ENCODE results near the gene TPM1. TPM values are rescaled to one million over a fixed set of nuclear protein-coding genes. Genes with fewer than 3 reads are reported as not detected.

TPM1 gene
- total RNA-seq, 1 experiment from 2014 or later, result 22.5 TPM

DNA sequence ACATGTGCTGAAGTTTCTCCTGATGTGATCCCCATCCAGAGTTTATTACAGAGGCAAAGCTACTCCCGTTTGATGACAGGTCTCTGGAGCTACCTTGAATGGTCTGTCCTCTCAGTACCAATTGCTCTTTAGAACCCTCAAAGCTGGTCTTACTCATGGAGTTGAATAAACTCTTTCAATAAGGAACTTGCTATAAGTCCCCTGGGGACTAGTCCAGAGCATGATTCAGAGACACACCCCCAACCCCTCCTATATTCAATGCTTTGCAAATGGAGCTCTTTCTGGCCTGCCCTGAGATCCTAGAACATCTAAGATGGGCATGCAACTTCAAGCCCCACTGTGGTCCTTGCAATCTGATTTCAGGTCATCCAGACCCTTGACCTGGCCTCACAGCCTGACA, 23.9 kb upstream of the TPM1 start:
- Histone ChIP-seq H3K9me2 (ENCODE audit: insufficient read depth) (no peaks in the 10 kb centered on the region), H3K36me3 (ENCODE audit: control insufficient read depth in 1 of 2, insufficient read depth in 2 of 2, low read length in 2 of 2) (no peaks in the 10 kb centered on the region), H3K4me1 (ENCODE audit: control insufficient read depth in 1 of 2, insufficient read depth in 2 of 2, low read length in 2 of 2) (peaks cover 27 to 42% of the 10 kb centered on the region in 2 experiments), H3K27ac (ENCODE audit: low read depth, low read length) (no peak overlapping the region), H3K4me3 (replicated peaks in 1 of 2; ENCODE audit: low read depth in 1 of 2, low read length in 2 of 2) (no peak overlapping the region), H3K9me3 (ENCODE audit: control insufficient read depth in 1 of 2, insufficient read depth in 1 of 2, low read depth in 1 of 2, low read length in 2 of 2) (no peaks in the 10 kb centered on the region), H3K79me2 (ENCODE audit: insufficient read depth, low read length) (no peaks in the 10 kb centered on the region), H2AFZ (ENCODE audit: low read depth, low read length, poor library complexity, severe bottlenecking) (no peak overlapping the region), H3K27me3 (ENCODE audit: insufficient read depth, low read length) (no peaks in the 10 kb centered on the region), H4K20me1 (ENCODE audit: insufficient read depth) (no peaks in the 10 kb centered on the region), H3K9ac (ENCODE audit: low read length) (no peak overlapping the region), H3K4me2 (ENCODE audit: low read length) (peak overlapping the region; percentile 67)
- TF ChIP-seq CBX3 (IDR thresholded peaks at IDR 0.05; ENCODE audit: low read depth), result no peak
- TF ChIP-seq, protein P1, sequence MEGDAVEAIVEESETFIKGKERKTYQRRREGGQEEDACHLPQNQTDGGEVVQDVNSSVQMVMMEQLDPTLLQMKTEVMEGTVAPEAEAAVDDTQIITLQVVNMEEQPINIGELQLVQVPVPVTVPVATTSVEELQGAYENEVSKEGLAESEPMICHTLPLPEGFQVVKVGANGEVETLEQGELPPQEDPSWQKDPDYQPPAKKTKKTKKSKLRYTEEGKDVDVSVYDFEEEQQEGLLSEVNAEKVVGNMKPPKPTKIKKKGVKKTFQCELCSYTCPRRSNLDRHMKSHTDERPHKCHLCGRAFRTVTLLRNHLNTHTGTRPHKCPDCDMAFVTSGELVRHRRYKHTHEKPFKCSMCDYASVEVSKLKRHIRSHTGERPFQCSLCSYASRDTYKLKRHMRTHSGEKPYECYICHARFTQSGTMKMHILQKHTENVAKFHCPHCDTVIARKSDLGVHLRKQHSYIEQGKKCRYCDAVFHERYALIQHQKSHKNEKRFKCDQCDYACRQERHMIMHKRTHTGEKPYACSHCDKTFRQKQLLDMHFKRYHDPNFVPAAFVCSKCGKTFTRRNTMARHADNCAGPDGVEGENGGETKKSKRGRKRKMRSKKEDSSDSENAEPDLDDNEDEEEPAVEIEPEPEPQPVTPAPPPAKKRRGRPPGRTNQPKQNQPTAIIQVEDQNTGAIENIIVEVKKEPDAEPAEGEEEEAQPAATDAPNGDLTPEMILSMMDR (IDR thresholded peaks at IDR 0.05 in 2 of 3, conservative IDR thresholded peaks at IDR 0.05 in 1 of 3; ENCODE audit: borderline replicate concordance in 1 of 3, insufficient read depth in 1 of 3, low read depth in 2 of 3, low read length in 2 of 3), result no peak
- no peak for TF ChIP-seq ELF1 (IDR thresholded peaks at IDR 0.05; ENCODE audit: borderline replicate concordance, low read depth)
- TF ChIP-seq MAX (IDR thresholded peaks at IDR 0.05), result no peak
- no peak for TF ChIP-seq EGR1 (IDR thresholded peaks at IDR 0.05; ENCODE audit: low read depth)
- no peak for TF ChIP-seq JUND (IDR thresholded peaks at IDR 0.05)
- BruUV-seq (replicated peaks), result no TSS peak
- CTCF ChIA-PET, result interaction anchor here (4.4 kb wide), 1 partner anchor 30 kb away, joined by 21 read pairs; no protein-coding TSS in a partner anchor
- POLR2A ChIA-PET, result interaction anchor here (2.1 kb wide), 1 partner anchor 29 kb away, joined by 6 read pairs; no protein-coding TSS in a partner anchor
- RAD21 ChIA-PET (ENCODE audit: low non-redundant PET in 1 of 2, low total read pairs in 2 of 2, uncharacterized antibody in 2 of 2, unreplicated experiment in 2 of 2), result no interaction called here
- ATAC-seq (no peak), DNase-seq (ENCODE audit: low read depth, low spot score) (no peak)
- intact Hi-C loops (cut with micrococcal nuclease), result no loop called here

DNA sequence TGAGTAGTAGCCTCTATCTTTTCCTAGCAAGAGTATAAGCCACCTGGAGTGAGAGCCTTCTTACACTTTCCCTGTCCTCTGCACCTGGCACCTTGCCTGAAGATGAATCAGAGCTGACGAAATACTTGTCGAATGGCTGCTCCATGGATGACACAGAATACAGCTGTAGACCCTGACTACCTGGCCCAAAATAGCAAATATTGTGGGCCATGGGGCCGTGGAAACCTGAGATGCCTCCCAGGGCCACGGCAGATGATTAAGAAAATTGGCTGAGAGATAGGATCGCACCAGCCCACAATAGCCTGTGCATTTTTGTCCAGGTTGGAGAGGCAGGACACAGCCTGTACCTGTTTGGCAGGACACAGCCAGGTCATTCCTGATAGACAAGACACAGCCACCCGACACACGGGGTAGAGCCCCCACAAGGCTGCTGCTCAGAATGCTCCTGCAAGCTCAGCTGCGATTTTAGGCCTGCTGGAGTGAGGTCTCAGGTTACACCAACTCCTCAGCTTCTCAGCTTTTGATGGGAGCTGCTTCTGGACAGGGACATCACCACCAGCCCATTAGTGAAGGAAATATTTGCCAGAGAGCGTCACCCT, 22.9 kb upstream of the TPM1 start:
- peak overlapping the region; percentile 67 for H3K4me2 ChIP-seq (ENCODE audit: low read length)
- DNase-seq (ENCODE audit: low read depth, low spot score) (peak; percentile 78), ATAC-seq (peak; percentile 89)
- H3K9me2 ChIP-seq (ENCODE audit: insufficient read depth), result no peaks in the 10 kb centered on the region
- no peak overlapping the region for H3K9ac ChIP-seq (ENCODE audit: low read length)
- no peaks in the 10 kb centered on the region for H3K9me3 ChIP-seq (ENCODE audit: control insufficient read depth in 1 of 2, insufficient read depth in 1 of 2, low read depth in 1 of 2, low read length in 2 of 2)
- H3K27me3 ChIP-seq (ENCODE audit: insufficient read depth, low read length), result no peaks in the 10 kb centered on the region
- TF ChIP-seq MAX (IDR thresholded peaks at IDR 0.05), result peak; percentile 44; the same call in 1 of the 2 replicates
- peak; percentile 66; the same call in 1 of the 2 replicates for TF ChIP-seq SP1 (IDR thresholded peaks at IDR 0.05; ENCODE audit: low read depth)
- peak; percentile 62 for TF ChIP-seq POLR2AphosphoS5 (IDR thresholded peaks at IDR 0.05; ENCODE audit: low read depth, low read length)
- TF ChIP-seq CBX3 (IDR thresholded peaks at IDR 0.05; ENCODE audit: low read depth), result peak; percentile 75
- peak; percentile 82 for TF ChIP-seq JUND (IDR thresholded peaks at IDR 0.05)
- TF ChIP-seq SRF (IDR thresholded peaks at IDR 0.05; ENCODE audit: low read depth), result no peak
- peak; percentile 29 for TF ChIP-seq YY1 (IDR thresholded peaks at IDR 0.05; ENCODE audit: extremely low read depth, insufficient replicate concordance, low read depth, low read length)
- TF ChIP-seq, protein P2, sequence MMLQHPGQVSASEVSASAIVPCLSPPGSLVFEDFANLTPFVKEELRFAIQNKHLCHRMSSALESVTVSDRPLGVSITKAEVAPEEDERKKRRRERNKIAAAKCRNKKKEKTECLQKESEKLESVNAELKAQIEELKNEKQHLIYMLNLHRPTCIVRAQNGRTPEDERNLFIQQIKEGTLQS (IDR thresholded peaks at IDR 0.05), result peak; percentile 83
- peak; percentile 88 for TF ChIP-seq CEBPB (IDR thresholded peaks at IDR 0.05; ENCODE audit: low read depth)
- TF ChIP-seq TCF7L2 (IDR thresholded peaks at IDR 0.05; ENCODE audit: borderline replicate concordance, extremely low read depth, insufficient read depth, insufficient read length), result no peak
- peak; percentile 89 for TF ChIP-seq FOSL1 (IDR thresholded peaks at IDR 0.05; ENCODE audit: low read depth)
- H3K4me3 ChIP-seq (replicated peaks in 1 of 2; ENCODE audit: low read depth in 1 of 2, low read length in 2 of 2), result peak overlapping the region in 1 of 2 experiments; percentile 12; a peak in 1 of 4 replicates
- H3K36me3 ChIP-seq (ENCODE audit: control insufficient read depth in 1 of 2, insufficient read depth in 2 of 2, low read length in 2 of 2), result no peaks in the 10 kb centered on the region
- intact Hi-C loops (cut with micrococcal nuclease), result no loop called here
- RAD21 ChIA-PET (ENCODE audit: low non-redundant PET in 1 of 2, low total read pairs in 2 of 2, uncharacterized antibody in 2 of 2, unreplicated experiment in 2 of 2), result interaction anchor here in 1 of 2 experiments (0.6 kb wide), 1 partner anchor 80 kb away, joined by 3 read pairs; no protein-coding TSS in a partner anchor
- no TSS peak for BruUV-seq (replicated peaks)
- CTCF ChIA-PET, result interaction anchor here (1.2 to 4.4 kb wide), 2 partner anchors 11 to 29 kb away, joined by 3 to 21 read pairs; no protein-coding TSS in a partner anchor
- POLR2A ChIA-PET, result interaction anchor here (1.1 to 2.1 kb wide), 2 partner anchors 10 to 28 kb away, joined by 3 to 6 read pairs; no protein-coding TSS in a partner anchor
- H3K79me2 ChIP-seq (ENCODE audit: insufficient read depth, low read length), result no peaks in the 10 kb centered on the region
- H2AFZ ChIP-seq (ENCODE audit: low read depth, low read length, poor library complexity, severe bottlenecking), result peak overlapping the region; percentile 34
- peak overlapping the region; percentile 15; the same call in 1 of the 2 replicates for H3K27ac ChIP-seq (ENCODE audit: low read depth, low read length)
- peaks cover 25 to 39% of the 10 kb centered on the region in 2 experiments for H3K4me1 ChIP-seq (ENCODE audit: control insufficient read depth in 1 of 2, insufficient read depth in 2 of 2, low read length in 2 of 2)
- H4K20me1 ChIP-seq (ENCODE audit: insufficient read depth), result no peaks in the 10 kb centered on the region

Data from HCT116 (cell line).